ENCODE results near the gene PLA2G4A.

Gene PLA2G4A

DNA sequence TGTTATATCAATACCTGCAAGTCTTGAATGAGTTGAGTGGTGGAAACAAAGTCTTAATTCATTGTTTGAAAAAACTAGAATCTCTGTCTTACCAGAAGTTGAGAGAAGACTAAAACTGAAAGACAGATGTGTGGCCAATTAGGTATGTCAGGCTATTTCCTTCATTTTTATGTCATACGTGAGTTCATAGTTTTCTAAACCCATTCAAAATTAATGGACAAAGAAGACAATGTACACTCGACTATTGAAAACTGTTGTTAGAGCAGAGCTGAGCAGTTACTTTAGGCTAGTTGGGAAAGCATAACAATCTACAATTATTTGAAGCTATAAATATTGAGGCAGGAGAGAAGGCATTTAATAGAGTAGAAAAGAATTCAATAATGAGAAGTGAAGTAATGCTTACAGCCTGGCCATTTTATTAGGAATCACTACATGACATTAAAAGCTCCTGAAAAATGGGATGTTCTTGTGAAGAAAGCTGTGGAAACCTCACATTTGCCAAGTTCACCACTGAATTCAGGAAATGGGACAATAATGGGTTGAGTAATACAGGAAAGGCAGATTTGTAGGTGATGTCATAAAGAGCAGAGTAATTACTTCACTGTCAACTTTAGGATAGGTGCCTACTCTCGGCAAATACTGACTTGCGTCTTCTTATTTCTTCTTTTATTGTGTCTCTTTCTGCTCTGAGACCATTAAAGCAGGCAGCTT lies 204.4 kb downstream of the PLA2G4A start:
- no peak for DNase-seq

DNA sequence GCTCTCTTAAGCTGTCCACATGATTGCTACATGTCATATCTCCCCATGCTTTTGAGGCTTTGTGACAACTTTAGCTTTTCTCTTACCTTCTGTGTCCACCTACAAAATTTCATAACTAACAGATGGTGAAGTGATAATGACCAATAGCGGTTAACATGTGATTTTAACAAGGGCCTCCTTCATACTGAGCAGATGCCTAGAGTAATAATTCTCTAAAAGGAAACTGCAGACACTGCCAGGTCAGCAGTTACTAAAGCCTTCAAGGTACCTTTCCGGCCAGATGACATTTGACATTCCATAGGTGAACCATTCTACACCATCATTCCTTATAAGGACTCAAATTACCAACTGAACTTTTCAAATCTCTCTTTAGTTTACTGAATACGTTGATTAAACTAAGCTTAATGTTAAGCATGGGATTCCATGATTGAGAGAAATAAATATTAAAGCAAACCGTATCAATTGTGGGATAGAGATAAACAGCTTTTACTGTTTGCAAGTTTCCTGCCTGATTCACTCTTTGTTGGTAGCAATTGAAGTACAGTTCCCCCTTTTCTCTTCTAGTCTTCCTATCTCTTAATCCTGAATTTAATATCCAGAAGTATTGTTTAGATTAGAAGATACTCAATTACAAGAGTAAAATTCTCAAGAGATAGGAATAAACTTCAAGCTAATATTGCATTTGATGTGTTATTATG lies 205.1 kb downstream of the PLA2G4A start:
- DNase-seq: no peak

GRCh38 chr1:187034501-187034900 lies 205.8 kb downstream of the PLA2G4A start:
- DNase-seq: no peak

GRCh38 chr1:187037973-187038553 lies 209.3 kb downstream of the PLA2G4A start:
- DNase-seq: no peak
